CD4-positive, CD25-positive, alpha-beta regulatory T cell (primary cell): ENCODE measurements around the gene RNF39. TPM values are rescaled to one million over a fixed set of nuclear protein-coding genes. Genes with fewer than 3 reads are reported as not detected.
"Not testable (repeated sequence)": the region's sequence is repeated elsewhere in the genome, so short reads cannot be mapped to it uniquely, and the experiment has no call there.

Experiments used
- ATAC-seq, 2 donors: fragments of 150-1000 bp; cut with Tn5 transposase; one replicate each; pipeline ENCODE4 v1.10.0; 2021; ENCODE audit warnings: low read depth in 2 of 2, moderate number of reproducible peaks in 2 of 2, moderate library complexity in 1 of 2
- DNase-seq, 3 donors: peaks; one replicate each; pipeline versions ENCODE4 v3.0.0 to v3.0.0-alpha.2; 2012 to 2022; ENCODE audit warnings: mixed read lengths in 1 of 3
- H3K27ac ChIP-seq: one replicate; pipeline ENCODE4 v1.7.0; 2013; ENCODE audit warnings: mild to moderate bottlenecking, low read length; ENCODE audit not compliant: insufficient read depth, poor library complexity, severe bottlenecking
- H3K27me3 ChIP-seq: one replicate; pipeline ENCODE4 v1.7.0; 2013; ENCODE audit warnings: low read length; ENCODE audit not compliant: control insufficient read depth, insufficient read depth
- H3K36me3 ChIP-seq: one replicate; pipeline ENCODE4 v1.7.0; 2013; ENCODE audit warnings: mild to moderate bottlenecking, low read length, moderate library complexity; ENCODE audit not compliant: control insufficient read depth, insufficient read depth
- H3K4me1 ChIP-seq: 2 replicates; pipeline ENCODE4 v1.7.0; 2013; ENCODE audit warnings: mild to moderate bottlenecking, low read length; ENCODE audit not compliant: insufficient read depth, control insufficient read depth, poor library complexity, severe bottlenecking
- H3K4me3 ChIP-seq: one replicate; pipeline ENCODE4 v1.7.0; 2013; ENCODE audit warnings: low read depth, mild to moderate bottlenecking, low read length, moderate library complexity
- H3K9me3 ChIP-seq, 2 experiments: 1 replicate in 1 of 2; 2 replicates in 1 of 2; pipeline ENCODE4 v1.7.0; 2013; ENCODE audit warnings: low read length in 2 of 2, mild to moderate bottlenecking in 1 of 2, moderate library complexity in 1 of 2; ENCODE audit not compliant: control insufficient read depth in 2 of 2
- H3K27ac Mint-ChIP-seq, 3 donors: one replicate each; pipeline ENCODE4 v1.8.0; 2020 to 2022; ENCODE audit warnings: mild to moderate bottlenecking in 3 of 3, mixed read lengths in 3 of 3, moderate library complexity in 2 of 3
- H3K27me3 Mint-ChIP-seq: one replicate; pipeline ENCODE4 v1.8.0; 2022; ENCODE audit warnings: mild to moderate bottlenecking, mixed read lengths
- H3K36me3 Mint-ChIP-seq: one replicate; pipeline ENCODE4 v1.8.0; 2020; ENCODE audit warnings: mixed read lengths
- H3K4me1 Mint-ChIP-seq, 4 donors: one replicate each; pipeline ENCODE4 v1.8.0; 2020 to 2022; ENCODE audit warnings: mixed read lengths in 4 of 4, mild to moderate bottlenecking in 1 of 4
- H3K4me3 Mint-ChIP-seq, 4 donors: one replicate each; pipeline ENCODE4 v1.8.0; 2020 to 2022; ENCODE audit warnings: mild to moderate bottlenecking in 4 of 4, mixed read lengths in 4 of 4, moderate library complexity in 3 of 4
- H3K9me3 Mint-ChIP-seq, 7 donors: one replicate each; pipeline ENCODE4 v1.8.0; 2020 to 2022; ENCODE audit warnings: mixed read lengths in 7 of 7, mild to moderate bottlenecking in 3 of 7, moderate library complexity in 2 of 7
- polyA plus RNA-seq, 4 donors: library from polyadenylated mRNA; unstranded; fragments of 300-500 nt; fragmentation: Illumina TruSeq; gene quantifications; one replicate each; pipeline ENCODE4 v1.2.3, GENCODE V29; 2021
- total RNA-seq: library from RNA; stranded (reverse); gene quantifications from one replicate; pipeline ENCODE4 v1.2.3, GENCODE V29; 2022

Gene RNF39, protein sequence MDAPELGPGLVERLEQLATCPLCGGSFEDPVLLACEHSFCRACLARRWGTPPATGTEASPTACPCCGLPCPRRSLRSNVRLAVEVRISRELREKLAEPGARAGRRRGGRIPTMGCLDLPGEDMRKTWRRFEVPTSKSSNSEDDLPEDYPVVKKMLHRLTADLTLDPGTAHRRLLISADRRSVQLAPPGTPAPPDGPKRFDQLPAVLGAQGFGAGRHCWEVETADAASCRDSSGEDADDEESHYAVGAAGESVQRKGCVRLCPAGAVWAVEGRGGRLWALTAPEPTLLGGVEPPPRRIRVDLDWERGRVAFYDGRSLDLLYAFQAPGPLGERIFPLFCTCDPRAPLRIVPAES
- total RNA-seq (not detected), polyA plus RNA-seq (under 1 TPM in 2 of 4 donors, not detected in 2; 0.14 to 0.23 TPM)

DNA sequence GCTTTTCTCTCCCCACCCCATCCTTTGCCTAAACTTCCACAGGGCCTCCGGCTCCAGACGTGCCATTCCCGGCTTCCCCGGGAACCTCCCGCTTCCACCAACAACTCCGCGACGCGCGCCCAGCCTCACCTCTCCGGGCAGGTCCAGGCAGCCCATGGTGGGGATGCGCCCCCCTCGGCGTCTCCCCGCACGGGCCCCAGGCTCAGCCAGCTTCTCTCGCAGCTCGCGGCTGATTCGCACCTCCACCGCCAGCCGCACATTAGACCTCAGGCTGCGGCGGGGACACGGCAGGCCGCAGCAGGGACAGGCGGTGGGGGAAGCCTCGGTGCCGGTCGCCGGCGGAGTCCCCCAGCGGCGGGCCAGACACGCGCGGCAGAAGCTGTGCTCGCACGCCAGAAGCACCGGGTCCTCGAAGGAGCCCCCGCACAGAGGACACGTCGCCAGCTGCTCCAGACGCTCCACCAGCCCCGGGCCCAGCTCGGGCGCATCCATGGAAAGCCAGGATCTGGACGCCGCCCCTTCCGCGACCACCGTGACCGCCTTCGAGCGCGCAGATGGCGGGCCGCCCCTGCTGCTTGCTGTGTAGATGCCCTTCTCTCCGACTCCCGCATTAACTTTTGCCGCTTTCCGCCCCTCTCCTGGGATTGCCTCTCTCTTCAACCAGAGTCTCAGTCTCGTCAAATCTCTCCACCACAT, at the start of gene RNF39:
RNF39 (minus strand) TSS at position 676 of the 696 bp plus-strand sequence; CDS start at position 492, 184 bp downstream.
- H3K4me3 ChIP-seq = no peak within 1 kb of the TSS
- no peak within 1 kb of the TSS for H3K27ac ChIP-seq
- peaks cover 35% of the 10 kb centered on the region for H3K27me3 ChIP-seq
- Mint-ChIP-seq H3K4me3 (peak within 1 kb of the TSS in 3 of 4 donors; percentile 24 to 77 (median 70)), H3K4me1 (peaks cover 5 to 49% (median 19%) of the 10 kb centered on the region in 4 donors), H3K36me3 (peaks cover 20% of the 10 kb centered on the region), H3K9me3 (peaks cover 0 to 3% (median 0%) of the 10 kb centered on the region in 7 donors), H3K27ac (no peak within 1 kb of the TSS), H3K27me3 (peaks cover 71% of the 10 kb centered on the region)
- H3K9me3 ChIP-seq = no peaks in the 10 kb centered on the region
- no peak for ATAC-seq
- peaks cover under 1% of the 10 kb centered on the region for H3K36me3 ChIP-seq
- peaks cover 26% of the 10 kb centered on the region for H3K4me1 ChIP-seq
- no peak for DNase-seq

- H3K4me1 Mint-ChIP-seq = no peaks in the 10 kb centered on the region
- H3K36me3 ChIP-seq = no peaks in the 10 kb centered on the region
- peaks cover 18% of the 10 kb centered on the region for H3K27me3 ChIP-seq
- no peak for ATAC-seq
- H3K27ac Mint-ChIP-seq = no peak overlapping the region
- DNase-seq = no peak
- no peak overlapping the region for H3K4me3 Mint-ChIP-seq
- peaks cover 81% of the 10 kb centered on the region for H3K27me3 Mint-ChIP-seq
- no peak overlapping the region for H3K27ac ChIP-seq
- H3K4me1 ChIP-seq = no peaks in the 10 kb centered on the region
- no peaks in the 10 kb centered on the region for H3K9me3 Mint-ChIP-seq
- H3K36me3 Mint-ChIP-seq = no peaks in the 10 kb centered on the region
- H3K4me3 ChIP-seq = no peak overlapping the region
- H3K9me3 ChIP-seq = no peaks in the 10 kb centered on the region
Observed at GRCh38 chr6:30122515-30122914, 46.9 kb upstream of the RNF39 start.

DNA sequence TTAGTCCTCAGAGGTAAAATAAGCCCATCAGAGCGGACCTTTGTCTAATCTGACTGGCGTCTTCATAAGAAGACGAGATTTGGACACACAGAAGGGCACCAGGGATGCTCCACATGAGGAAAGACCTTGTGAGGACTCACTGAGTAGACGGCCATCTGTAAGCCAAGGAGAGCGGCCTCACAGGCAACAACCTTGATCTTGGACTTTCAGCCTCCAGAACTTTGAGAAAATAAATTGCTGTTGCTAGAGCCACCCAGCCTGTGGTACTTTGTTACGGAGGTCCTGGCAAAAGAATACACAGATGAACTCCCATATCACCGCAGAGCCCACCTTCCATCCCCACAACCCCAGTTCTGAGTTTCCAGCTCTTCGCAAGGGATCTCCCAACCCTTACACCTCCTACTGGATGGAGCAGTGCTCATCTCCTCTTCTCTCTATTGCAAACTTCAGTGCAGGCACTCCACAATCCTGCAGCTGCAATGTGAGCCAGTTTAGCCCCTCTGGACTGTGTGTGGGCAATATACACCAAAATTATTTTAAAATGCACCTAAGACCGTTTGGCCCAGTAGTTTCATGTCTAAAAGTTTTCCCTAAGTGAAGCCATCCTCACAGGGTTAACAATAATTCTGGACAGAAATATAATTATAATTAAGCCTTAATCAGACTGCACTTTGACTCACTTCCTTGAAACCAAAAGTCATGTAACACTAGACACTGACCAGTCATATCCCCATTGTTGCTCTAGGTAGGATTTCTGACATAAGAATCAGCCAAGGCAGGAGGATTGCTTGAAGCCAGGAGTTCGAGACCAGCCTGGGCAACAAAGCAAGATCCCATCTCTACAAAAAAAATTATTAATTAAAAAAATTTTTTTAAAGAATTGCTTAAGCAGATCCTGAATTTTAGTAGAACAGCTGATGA, 46.1 kb upstream of the RNF39 start:
- Mint-ChIP-seq H3K36me3 (no peaks in the 10 kb centered on the region), H3K4me3 (no peak overlapping the region), H3K9me3 (no peaks in the 10 kb centered on the region), H3K27ac (no peak overlapping the region), H3K27me3 (peaks cover 73% of the 10 kb centered on the region), H3K4me1 (no peaks in the 10 kb centered on the region)
- Histone ChIP-seq H3K9me3 (no peaks in the 10 kb centered on the region), H3K4me3 (no peak overlapping the region), H3K27ac (no peak overlapping the region), H3K4me1 (no peaks in the 10 kb centered on the region), H3K36me3 (no peaks in the 10 kb centered on the region), H3K27me3 (peaks cover 16% of the 10 kb centered on the region)
- ATAC-seq = no peak
- DNase-seq = no peak

DNA sequence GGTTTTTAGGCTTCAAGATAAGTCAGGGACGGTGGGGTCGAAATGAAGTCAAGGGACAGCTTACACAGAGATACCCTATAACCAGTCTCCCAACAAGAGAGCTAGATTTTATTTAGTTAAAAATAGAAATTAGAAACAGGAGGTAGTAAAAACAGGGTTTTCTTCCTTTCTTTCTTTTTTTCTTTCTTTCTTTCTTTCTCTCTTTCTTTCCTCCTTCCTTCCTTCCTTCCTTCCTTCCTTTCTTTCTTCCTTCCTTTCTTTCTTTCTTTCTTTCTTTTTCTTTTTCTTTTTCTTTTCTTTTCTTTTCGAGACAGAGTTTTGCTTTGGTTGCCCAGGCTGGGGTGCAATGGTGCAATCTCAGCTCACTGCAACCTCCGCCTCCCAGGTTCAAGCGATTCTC, 43.1 kb upstream of the RNF39 start:
- not testable (repeated sequence) for H3K9me3 Mint-ChIP-seq, H3K9me3 ChIP-seq, H3K36me3 ChIP-seq, DNase-seq, H3K27ac ChIP-seq, H3K4me3 Mint-ChIP-seq, H3K36me3 Mint-ChIP-seq, H3K4me1 Mint-ChIP-seq, ATAC-seq, H3K4me3 ChIP-seq, H3K27ac Mint-ChIP-seq, H3K4me1 ChIP-seq
- peaks cover 65% of the 10 kb centered on the region for H3K27me3 Mint-ChIP-seq
- peaks cover 20% of the 10 kb centered on the region for H3K27me3 ChIP-seq

GRCh38 chr6:30116724-30117123, 41.2 kb upstream of the RNF39 start:
- H3K4me3 Mint-ChIP-seq = no peak overlapping the region
- peaks cover 69% of the 10 kb centered on the region for H3K27me3 Mint-ChIP-seq
- Histone ChIP-seq H3K36me3 (no peaks in the 10 kb centered on the region), H3K4me1 (no peaks in the 10 kb centered on the region), H3K27me3 (peaks cover 22% of the 10 kb centered on the region), H3K4me3 (no peak overlapping the region), H3K27ac (no peak overlapping the region), H3K9me3 (no peaks in the 10 kb centered on the region)
- no peaks in the 10 kb centered on the region for H3K9me3 Mint-ChIP-seq
- no peaks in the 10 kb centered on the region for H3K36me3 Mint-ChIP-seq
- DNase-seq = no peak
- no peak overlapping the region for H3K27ac Mint-ChIP-seq
- peaks cover 0 to 6% (median 0%) of the 10 kb centered on the region in 4 donors for H3K4me1 Mint-ChIP-seq
- ATAC-seq = no peak

GRCh38 chr6:30113841-30114240, 38.3 kb upstream of the RNF39 start:
- ATAC-seq (no peak), DNase-seq (no peak)
- no peaks in the 10 kb centered on the region for H3K4me1 ChIP-seq
- H3K27ac Mint-ChIP-seq = no peak overlapping the region
- peaks cover 0 to 9% (median 0%) of the 10 kb centered on the region in 4 donors for H3K4me1 Mint-ChIP-seq
- no peaks in the 10 kb centered on the region for H3K36me3 Mint-ChIP-seq
- H3K4me3 ChIP-seq = no peak overlapping the region
- no peak overlapping the region for H3K4me3 Mint-ChIP-seq
- H3K27me3 ChIP-seq = peaks cover 31% of the 10 kb centered on the region
- no peaks in the 10 kb centered on the region for H3K36me3 ChIP-seq
- no peaks in the 10 kb centered on the region for H3K9me3 ChIP-seq
- no peak overlapping the region for H3K27ac ChIP-seq
- no peaks in the 10 kb centered on the region for H3K9me3 Mint-ChIP-seq
- peaks cover 66% of the 10 kb centered on the region for H3K27me3 Mint-ChIP-seq

DNA sequence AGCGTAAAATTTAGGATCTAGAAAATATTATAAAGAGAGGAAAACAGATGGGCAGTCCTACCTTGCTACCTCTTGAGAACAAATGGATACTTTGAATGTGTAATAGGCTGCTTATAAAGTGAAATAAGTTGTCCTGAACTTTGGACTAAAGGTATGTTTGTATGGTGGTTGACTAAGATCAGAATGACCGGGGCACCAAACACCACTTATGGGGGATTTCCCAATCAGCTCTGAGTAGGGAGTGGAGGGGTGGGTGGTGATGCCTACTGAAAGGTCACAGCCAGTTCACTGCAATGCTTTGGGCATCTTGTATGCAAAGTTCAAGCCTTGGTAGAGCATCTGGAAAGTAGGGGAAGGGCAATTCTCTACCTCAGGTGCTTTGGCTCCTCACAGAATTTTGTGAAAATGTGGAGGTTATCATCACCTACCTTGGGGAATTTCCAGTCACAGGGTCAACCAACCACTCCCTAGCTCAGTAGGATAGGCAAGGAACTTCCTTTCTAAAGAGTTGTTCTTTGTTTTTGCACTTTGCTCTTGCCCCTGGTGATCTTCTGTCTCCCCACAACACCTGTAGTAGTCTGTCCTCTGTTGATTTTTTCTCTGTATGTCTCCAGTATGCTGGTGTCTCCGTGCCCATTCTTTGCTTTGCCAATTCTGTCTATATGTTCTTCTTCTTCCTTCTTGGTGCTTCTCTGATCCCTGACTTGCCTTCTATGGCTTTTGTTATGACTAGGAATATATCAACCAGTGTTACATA, 37.6 kb upstream of the RNF39 start, which contains the start of gene TRIM31:
TRIM31 (minus strand) TSS at position 88 of the 757 bp plus-strand sequence. CDS start 285 bp downstream, outside the sequence.
- no peaks in the 10 kb centered on the region for H3K9me3 Mint-ChIP-seq
- no peak for DNase-seq
- no peak for ATAC-seq
- no peak within 1 kb of the TSS for H3K27ac ChIP-seq
- no peaks in the 10 kb centered on the region for H3K9me3 ChIP-seq
- no peaks in the 10 kb centered on the region for H3K36me3 Mint-ChIP-seq
- H3K4me3 Mint-ChIP-seq = no peak within 1 kb of the TSS
- H3K27me3 Mint-ChIP-seq = peaks cover 67% of the 10 kb centered on the region
- H3K27me3 ChIP-seq = peaks cover 32% of the 10 kb centered on the region
- no peaks in the 10 kb centered on the region for H3K4me1 ChIP-seq
- H3K27ac Mint-ChIP-seq = no peak within 1 kb of the TSS
- no peaks in the 10 kb centered on the region for H3K36me3 ChIP-seq
- H3K4me1 Mint-ChIP-seq = peaks cover 0 to 9% (median 0%) of the 10 kb centered on the region in 4 donors
- no peak within 1 kb of the TSS for H3K4me3 ChIP-seq
